Activated CD8-positive, alpha-beta memory T cell treated with anti-CD3 and anti-CD28 coated beads, Interleukin-2, amount 50 U/mL, for 24 hours (primary cell): Measurements from ENCODE around the gene COL23A1.
"Not testable (repeated sequence)": the region's sequence is repeated elsewhere in the genome, so short reads cannot be mapped to it uniquely, and the experiment has no call there.

Experiments
- DNase-seq: peaks from one replicate; pipeline ENCODE4 v3.0.0-alpha.2; 2020; ENCODE audit errors: extremely low read depth

The COL23A1 gene

DNA sequence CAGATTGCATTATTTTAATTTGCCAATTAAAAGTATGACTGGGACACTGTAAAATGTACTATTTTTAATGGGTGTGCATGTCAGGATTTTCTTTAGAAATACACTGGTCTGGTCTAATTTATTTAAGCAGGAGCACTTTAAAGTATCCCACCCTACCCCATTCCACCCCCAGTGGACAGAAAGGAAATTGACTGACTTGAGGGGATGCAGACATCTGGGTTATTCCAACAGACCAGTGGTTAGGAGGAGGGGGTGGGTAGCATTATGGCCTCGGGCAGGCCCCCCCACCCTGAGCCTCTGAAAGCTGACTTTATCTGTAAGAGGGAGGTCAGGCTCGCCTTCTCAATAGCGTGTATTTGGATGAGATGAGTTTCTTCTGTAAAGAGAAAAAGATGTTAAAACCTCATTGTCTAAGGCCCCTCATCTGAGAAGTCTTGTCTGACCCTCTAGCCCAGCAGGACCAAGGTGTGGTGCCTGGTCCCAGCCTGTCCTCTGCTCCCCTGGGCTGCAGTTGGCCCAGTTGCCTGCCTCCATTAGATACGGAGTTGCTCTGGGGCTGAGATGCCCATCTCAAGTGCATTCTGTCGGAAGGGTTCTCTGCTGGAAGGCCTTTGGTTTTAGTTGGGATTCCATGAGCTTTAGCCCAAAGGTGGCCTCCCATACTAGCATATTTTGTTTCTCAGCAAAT is 381.5 kb downstream of the COL23A1 start:
- no peak for DNase-seq

- no peak for DNase-seq
Observed at GRCh38 chr5:178207917-178208280, 382.3 kb downstream of the COL23A1 start.

GRCh38 chr5:178207183-178207916 is 382.8 kb downstream of the COL23A1 start:
- DNase-seq = no peak

- no peak for DNase-seq
Observed at GRCh38 chr5:178206166-178207101, 383.8 kb downstream of the COL23A1 start.

DNA sequence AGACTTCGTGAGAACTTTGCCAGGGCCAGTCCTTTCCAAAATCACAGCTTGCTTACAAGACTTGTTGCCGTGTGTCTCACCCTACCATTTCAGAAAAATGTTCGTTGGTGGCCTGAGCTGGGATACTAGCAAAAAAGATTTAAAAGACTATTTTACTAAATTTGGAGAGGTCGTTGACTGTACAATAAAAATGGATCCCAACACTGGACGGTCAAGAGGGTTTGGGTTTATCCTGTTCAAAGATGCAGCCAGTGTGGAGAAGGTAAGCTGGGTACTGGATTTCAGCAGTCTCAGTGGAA is 384.5 kb downstream of the COL23A1 start:
- DNase-seq = no peak

DNA sequence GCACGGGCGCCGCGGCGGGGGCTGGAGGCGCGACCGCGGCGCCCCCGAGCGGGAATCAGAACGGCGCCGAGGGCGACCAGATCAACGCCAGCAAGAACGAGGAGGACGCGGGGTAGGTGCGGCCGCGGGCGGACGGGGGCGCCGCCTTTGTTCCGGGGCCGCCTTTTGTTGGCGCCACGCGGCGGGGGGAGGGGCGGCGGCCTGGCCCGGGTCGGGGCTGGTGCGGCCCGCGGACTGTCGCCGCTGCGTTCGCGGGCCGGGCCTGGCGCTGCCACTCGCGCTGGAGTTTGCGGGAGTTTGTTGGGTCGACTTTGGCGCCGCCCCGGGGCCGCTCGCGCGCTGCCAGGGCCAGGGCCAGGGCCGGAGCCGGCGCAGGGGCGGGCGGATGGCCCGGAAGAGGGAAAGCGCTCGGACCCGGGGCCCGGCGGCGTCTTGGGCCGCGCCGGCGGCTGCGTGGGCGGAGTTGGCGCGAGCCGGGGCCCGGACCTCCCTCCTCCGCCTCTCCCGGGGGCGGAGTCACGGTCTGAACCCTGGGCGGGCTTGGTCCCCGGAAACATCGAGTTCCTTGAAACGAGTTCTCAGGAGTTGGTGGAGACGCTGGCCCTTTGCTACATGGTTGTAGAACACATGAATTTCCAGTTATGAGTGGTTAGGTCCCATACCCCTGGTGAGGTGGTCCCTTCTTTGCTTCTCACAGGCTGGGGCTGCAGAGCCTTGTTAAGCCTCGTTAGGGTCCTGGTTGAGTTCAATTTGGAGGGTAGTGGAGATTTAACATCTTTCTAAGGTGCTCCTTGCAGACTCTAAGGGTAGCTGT is 385.1 kb downstream of the COL23A1 start:
- DNase-seq = peak; percentile 41

GRCh38 chr5:178204182-178204934 is 385.8 kb downstream of the COL23A1 start, which contains the start of gene HNRNPAB:
Gene HNRNPAB (plus strand): TSS chr5:178204533. CDS start chr5:178204838, 305 bp downstream.
- peak; percentile 88 for DNase-seq

DNA sequence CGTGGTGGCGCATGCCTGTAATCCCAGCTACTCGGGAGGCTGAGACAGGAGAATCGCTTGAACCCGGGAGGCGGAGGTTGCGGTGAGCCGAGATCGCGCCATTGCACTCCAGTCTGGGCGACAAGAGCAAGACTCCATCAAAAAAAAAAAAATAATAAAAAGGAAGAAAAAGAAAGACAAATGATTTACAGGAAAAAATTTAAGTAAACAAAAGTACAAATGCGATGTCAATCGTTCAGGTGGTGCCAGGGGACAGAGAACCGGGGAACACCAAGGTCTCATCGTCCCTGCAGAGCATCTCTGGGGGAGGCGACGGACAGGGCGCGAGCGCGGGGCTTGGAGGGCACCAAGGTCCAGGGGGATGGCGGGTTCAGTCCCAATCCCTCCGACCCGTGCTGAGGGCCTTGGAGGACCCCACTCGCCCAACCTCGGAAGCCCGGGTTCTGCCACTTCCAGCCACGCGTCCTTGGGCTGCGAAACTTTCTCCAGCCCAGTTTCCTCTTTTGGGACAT is 386.5 kb downstream of the COL23A1 start:
- DNase-seq = no peak

GRCh38 chr5:178202541-178202940 is 387.7 kb downstream of the COL23A1 start:
- no peak for DNase-seq

- no peak for DNase-seq
Observed at GRCh38 chr5:178201927-178202235, 388.3 kb downstream of the COL23A1 start.

GRCh38 chr5:178201221-178201926 is 388.8 kb downstream of the COL23A1 start:
- DNase-seq = no peak

DNA sequence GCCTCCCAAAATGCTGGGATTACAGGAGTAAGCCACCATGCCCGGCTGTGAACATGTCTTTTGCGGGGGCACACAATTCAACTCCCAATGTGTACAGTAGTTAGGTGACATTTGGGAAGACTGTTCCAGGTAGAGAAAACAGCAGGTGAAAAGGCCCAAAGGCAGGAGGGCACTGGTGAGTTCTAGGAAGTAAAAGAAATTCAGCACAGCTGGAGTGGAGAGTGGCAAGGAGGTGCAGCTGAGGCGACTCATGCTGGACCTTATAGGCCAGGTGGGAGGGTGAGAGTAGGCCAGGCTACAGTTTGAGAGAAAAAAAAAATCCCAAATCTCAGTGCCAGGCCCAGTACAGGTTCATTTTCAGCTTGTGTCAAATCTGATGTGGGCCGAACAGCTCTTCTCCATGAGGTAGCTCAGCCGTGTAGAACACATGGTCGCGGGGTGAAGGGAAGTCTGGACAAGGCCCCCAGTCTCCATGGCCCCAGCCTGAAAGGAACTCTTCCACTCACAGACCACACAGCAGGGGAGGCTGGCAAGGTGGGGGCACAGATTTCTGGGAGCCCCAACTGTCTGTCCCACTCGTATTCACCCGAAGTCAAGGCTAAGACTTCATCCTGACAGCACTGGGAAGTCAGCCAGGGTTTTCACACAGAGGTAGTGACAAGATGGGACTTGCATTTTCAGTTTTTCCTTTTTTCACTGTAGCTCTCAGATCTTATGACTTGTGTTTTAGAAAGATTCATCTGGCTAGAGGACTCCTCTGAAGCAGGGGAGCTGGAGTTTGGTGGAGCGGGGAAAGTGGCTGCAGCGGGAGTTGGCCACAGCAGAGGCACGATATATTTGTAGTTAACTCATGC is 390.4 kb downstream of the COL23A1 start:
- DNase-seq = no peak

GRCh38 chr5:178198706-178199105 is 391.5 kb downstream of the COL23A1 start:
- DNase-seq = no peak

DNA sequence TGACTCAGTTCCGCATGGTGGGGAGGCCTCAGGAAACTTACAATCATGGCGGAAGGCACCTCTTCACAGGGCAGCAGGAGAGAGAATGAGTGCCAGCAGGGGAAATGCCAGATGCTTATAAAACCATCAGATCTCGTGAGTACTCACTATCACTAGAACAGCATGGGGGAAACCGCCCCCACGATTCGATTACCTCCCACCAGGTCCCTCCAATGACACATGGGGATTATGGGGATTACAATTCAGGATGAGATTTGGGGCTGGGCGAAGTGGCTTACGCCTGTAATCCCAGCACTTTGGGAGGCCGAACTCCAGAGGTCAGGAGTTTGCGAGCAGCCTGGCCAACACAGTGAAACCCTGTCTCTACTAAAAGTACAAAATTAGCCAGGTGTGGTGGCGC is 392.0 kb downstream of the COL23A1 start:
- DNase-seq = not testable (repeated sequence)

DNA sequence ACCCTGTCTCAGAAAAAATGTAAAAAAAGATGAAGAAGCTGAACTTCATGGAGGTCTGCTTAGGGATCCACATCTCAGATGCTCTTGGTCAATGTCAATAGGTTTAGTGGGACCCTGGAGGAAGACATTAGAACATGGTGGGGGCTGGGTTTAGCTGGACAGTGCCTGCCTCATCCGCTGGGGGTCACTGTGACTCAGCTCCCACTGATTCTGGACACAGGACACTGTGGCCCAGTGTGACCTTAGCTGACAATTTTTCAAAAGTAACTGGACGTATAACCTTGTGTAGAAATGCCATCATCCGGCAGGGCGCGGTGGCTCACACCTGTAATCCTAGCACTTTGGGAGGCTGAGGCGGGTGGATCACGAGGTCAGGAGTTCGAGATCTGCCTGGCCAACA is 393.2 kb downstream of the COL23A1 start:
- DNase-seq = no peak

DNA sequence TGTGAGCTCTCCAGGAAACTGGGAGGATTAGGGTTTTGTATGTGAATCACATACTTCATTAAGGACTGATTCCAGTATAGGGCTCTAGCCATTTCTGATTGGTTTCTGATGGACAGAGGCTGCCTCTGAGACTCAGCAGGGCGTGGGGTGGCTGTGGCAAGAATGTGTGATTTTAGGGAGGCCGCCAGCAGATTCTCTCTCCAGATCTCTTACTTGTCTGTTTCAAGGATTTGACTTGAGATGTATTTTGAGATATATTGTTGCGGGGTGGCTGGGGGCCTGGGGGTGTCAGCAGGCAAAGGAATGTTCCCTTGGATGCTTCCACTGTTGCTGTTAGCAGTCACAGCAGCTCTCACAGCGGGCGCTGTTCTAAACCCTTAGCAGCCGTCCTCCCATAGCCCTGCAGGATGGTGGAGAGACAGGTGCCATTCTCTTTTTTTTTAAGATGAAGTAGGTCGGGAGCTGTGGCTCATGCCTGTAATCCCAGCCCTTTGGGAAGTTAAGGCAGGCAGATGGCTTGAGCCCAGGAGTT is 393.8 kb downstream of the COL23A1 start:
- no peak for DNase-seq

DNA sequence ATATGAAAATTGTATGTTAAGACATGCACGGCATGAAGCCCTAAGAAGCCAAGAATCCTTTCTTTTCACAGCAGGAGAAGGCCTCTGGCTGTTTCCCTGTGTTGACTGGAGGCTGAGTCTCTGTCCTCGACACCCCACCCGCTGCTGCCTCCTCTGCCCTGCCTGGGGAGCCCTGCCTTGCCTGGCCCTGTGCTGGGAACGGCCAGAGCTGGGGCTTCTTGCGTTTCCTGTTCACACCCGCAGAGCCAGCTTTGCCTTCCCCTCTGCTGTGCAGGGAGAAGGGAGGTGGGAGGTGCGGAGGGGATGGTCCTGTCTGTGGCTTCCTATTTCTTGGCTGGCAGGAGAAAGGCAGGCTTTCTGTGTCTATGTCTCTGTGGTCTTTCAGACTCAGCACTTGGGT is 396.2 kb downstream of the COL23A1 start:
- DNase-seq = no peak

DNA sequence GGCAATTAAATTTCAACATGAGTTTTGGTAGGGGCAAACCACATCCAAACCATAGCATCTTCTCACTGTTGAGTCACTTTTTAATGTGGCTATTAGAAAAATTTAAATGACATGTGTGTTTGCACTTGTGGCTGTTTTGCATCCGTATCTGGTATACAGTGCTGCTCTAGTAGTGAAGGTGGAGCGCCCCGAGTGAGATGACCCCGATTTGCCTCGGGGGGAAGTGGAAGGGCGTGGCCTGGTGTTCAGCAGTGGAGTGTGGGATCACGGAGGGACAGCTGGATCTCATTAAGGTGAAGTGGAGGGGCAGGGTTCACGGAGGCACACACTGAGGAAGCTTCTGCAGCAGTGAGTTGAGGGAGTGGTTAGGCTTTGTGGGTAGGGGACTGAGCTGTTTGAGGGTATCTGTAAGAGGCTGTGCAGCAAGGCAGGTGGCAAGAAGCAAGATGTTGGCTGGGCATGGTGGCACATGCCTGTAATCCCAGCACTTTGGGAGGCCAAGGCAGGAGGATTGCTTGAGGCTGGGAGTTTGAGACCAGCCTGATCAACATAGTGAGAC is 396.9 kb downstream of the COL23A1 start:
- DNase-seq = no peak

DNA sequence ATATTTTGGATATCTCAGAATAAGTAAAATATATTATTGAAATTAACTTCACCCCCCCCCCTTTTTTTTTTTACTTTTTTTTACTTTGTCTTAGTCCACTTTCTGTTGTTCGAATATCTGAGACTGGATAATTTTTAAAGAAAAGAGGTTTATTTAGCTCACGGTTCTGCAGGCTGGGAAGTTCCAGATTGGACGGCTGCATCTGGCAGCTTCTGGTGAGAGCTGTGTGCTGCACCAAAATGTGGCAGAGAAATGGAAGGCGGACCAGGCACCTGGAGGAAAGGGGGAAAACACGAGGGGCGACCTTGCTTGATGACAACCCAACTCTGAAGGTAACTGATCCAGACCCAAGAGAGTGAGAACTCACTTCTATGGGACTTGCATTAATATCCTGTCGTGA is 397.4 kb downstream of the COL23A1 start:
- no peak for DNase-seq
